ENCODE results near the gene YIPF3.
"Not testable (repeated sequence)": the region's sequence is repeated elsewhere in the genome, so short reads cannot be mapped to it uniquely, and the experiment has no call there.

YIPF3 gene

DNA sequence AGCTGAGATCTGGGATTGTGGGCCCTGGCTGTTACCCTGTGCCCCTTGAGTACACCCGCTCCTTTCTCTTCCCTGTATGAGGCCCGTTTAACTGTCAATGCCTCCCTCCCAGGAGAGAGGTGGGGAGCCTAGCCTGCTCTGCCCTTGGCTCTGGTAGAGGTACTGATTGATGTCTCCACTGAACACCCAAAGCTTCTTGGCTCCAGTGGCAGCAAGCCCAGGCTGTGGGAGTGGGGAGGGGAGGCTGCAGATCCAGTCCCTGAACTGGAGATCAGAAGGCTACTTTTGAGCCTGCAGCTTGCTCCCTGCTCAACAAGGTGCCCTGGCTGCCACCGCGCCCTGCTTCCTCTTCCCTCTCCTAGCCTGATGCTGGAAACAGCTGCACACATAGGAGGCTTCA, 14.1 kb downstream of the YIPF3 start:
- no peak overlapping the region for H3K4me3 ChIP-seq (ENCODE audit: low read length)
- H3K9me3 ChIP-seq (ENCODE audit: insufficient read depth, low read length), result no peaks in the 10 kb centered on the region
- H3K4me1 ChIP-seq (ENCODE audit: low read length), result peaks cover 3% of the 10 kb centered on the region; the same call in 1 of the 2 replicates
- TF ChIP-seq EZH2phosphoT487 (IDR thresholded peaks at IDR 0.05; ENCODE audit: low read depth), result no peak
- TF ChIP-seq, protein P1, sequence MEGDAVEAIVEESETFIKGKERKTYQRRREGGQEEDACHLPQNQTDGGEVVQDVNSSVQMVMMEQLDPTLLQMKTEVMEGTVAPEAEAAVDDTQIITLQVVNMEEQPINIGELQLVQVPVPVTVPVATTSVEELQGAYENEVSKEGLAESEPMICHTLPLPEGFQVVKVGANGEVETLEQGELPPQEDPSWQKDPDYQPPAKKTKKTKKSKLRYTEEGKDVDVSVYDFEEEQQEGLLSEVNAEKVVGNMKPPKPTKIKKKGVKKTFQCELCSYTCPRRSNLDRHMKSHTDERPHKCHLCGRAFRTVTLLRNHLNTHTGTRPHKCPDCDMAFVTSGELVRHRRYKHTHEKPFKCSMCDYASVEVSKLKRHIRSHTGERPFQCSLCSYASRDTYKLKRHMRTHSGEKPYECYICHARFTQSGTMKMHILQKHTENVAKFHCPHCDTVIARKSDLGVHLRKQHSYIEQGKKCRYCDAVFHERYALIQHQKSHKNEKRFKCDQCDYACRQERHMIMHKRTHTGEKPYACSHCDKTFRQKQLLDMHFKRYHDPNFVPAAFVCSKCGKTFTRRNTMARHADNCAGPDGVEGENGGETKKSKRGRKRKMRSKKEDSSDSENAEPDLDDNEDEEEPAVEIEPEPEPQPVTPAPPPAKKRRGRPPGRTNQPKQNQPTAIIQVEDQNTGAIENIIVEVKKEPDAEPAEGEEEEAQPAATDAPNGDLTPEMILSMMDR (IDR thresholded peaks at IDR 0.05; ENCODE audit: low read depth, low read length), result no peak
- no peak overlapping the region for H3K9ac ChIP-seq (ENCODE audit: low read length)
- no peaks in the 10 kb centered on the region for H4K20me1 ChIP-seq (ENCODE audit: insufficient read depth, low read length)
- H3K4me2 ChIP-seq (ENCODE audit: low read length), result no peak overlapping the region
- no peak overlapping the region for H3K27ac ChIP-seq (ENCODE audit: low read length)
- no peak overlapping the region for H2AFZ ChIP-seq (ENCODE audit: low read depth, low read length)
- no peaks in the 10 kb centered on the region for H3K27me3 ChIP-seq (ENCODE audit: low read depth, low read length)
- H3K36me3 ChIP-seq (replicated peaks; ENCODE audit: low read depth, low read length), result peaks cover 48% of the 10 kb centered on the region
- no peaks in the 10 kb centered on the region for H3K79me2 ChIP-seq (ENCODE audit: low read length)

DNA sequence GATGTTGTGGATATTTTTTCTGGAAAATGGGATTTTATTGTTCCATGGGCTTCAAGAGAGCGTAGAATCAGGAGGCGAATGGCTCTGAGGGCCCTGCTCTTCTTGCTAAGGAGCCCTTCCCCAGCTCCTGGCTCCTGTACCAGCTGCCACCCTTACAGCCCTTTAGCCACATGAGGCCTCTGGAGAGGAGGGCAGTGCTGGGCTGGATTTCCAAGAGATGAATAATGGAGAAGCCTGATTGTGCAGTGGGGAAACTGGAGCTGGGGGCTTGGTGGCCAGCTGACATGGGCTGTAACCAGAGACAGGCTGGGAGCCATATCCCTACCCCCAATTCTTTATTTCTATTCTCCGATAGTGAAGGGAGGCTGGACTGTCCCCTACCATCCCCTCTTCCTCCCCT, 15.8 kb downstream of the YIPF3 start:
- Histone ChIP-seq H3K9ac (ENCODE audit: low read length) (no peak overlapping the region), H3K36me3 (replicated peaks; ENCODE audit: low read depth, low read length) (peaks cover 49% of the 10 kb centered on the region), H3K4me2 (ENCODE audit: low read length) (no peak overlapping the region), H3K4me3 (ENCODE audit: low read length) (no peak overlapping the region), H3K27me3 (ENCODE audit: low read depth, low read length) (no peaks in the 10 kb centered on the region), H2AFZ (ENCODE audit: low read depth, low read length) (no peak overlapping the region), H3K4me1 (ENCODE audit: low read length) (no peaks in the 10 kb centered on the region), H3K9me3 (ENCODE audit: insufficient read depth, low read length) (no peaks in the 10 kb centered on the region), H3K27ac (ENCODE audit: low read length) (no peak overlapping the region), H4K20me1 (ENCODE audit: insufficient read depth, low read length) (peaks cover 7% of the 10 kb centered on the region; the same call in 1 of the 2 replicates), H3K79me2 (ENCODE audit: low read length) (no peaks in the 10 kb centered on the region)
- TF ChIP-seq, protein P1 (IDR thresholded peaks at IDR 0.05; ENCODE audit: low read depth, low read length), result no peak
- no peak for TF ChIP-seq EZH2phosphoT487 (IDR thresholded peaks at IDR 0.05; ENCODE audit: low read depth)

DNA sequence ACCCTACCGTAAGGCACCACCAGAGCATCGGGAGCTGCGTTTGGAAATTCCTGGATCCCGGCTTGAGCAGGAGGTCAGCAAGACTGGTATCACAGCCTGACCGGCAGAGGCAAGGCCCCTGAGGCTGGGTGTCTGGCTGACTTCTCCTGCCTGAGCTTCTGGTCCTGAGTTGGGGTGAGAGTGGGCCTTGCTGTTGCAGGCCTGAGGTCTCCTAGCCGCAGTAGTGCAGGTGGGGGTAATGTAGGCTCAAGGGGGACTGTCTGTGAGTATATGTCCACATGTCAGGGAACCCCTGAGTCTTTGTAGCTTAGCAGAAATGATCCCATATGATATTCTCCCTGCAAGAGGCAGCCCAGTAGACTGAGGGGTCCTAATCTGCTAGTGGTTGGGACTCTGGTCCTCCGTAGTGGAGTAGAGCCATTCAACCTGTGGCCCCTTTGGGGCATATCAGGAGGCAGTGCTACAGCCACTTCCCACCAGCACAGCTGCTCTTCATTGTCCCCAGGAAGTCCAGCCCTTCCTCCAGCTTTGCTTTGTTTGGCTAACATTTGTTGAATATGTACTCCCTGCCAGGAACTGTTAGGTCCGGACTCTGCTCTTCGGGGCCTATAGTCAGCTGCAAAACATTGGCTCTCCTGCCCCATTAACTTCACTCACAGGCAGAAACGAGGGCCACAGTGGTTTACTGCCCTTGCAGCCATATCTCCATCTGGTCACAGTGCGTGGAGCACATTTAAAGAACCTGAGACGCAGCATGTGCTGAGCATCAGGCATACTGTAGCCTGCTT, 17.5 kb downstream of the YIPF3 start:
- TF ChIP-seq, protein P1 (IDR thresholded peaks at IDR 0.05; ENCODE audit: low read depth, low read length), result no peak
- TF ChIP-seq EZH2phosphoT487 (IDR thresholded peaks at IDR 0.05; ENCODE audit: low read depth), result no peak
- Histone ChIP-seq H4K20me1 (ENCODE audit: insufficient read depth, low read length) (peaks cover 7% of the 10 kb centered on the region; the same call in 1 of the 2 replicates), H3K4me1 (ENCODE audit: low read length) (no peaks in the 10 kb centered on the region), H3K9me3 (ENCODE audit: insufficient read depth, low read length) (no peaks in the 10 kb centered on the region), H3K79me2 (ENCODE audit: low read length) (peaks cover 3% of the 10 kb centered on the region; the same call in 1 of the 2 replicates), H2AFZ (ENCODE audit: low read depth, low read length) (no peak overlapping the region), H3K27me3 (ENCODE audit: low read depth, low read length) (no peaks in the 10 kb centered on the region), H3K4me2 (ENCODE audit: low read length) (no peak overlapping the region), H3K9ac (ENCODE audit: low read length) (no peak overlapping the region), H3K36me3 (replicated peaks; ENCODE audit: low read depth, low read length) (peaks cover 41% of the 10 kb centered on the region), H3K4me3 (ENCODE audit: low read length) (no peak overlapping the region), H3K27ac (ENCODE audit: low read length) (no peak overlapping the region)

DNA sequence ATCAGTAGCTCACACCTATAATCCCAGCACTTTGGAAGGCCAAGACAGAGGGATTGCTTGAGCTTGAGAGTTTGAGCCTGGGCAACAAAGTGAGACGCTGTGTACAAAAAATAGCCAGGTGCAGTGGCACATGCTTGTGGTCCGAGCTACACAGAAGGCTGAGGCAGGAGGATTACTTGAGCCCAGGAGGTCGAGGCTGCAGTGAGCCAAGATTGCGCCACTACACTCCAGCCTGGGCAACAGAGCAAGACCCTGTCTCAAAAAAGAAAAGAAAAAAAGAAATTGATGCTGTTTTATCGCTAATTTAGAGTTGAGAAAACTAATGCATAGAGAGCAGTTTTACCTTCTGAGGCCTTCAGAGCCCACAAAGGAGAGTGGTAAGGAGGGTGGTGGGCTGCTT, 18.4 kb downstream of the YIPF3 start:
- H3K4me2 ChIP-seq (ENCODE audit: low read length); H3K4me3 ChIP-seq (ENCODE audit: low read length); H3K79me2 ChIP-seq (ENCODE audit: low read length); H2AFZ ChIP-seq (ENCODE audit: low read depth, low read length); H3K27ac ChIP-seq (ENCODE audit: low read length); H3K4me1 ChIP-seq (ENCODE audit: low read length); H3K9me3 ChIP-seq (ENCODE audit: insufficient read depth, low read length); H3K9ac ChIP-seq (ENCODE audit: low read length); H3K27me3 ChIP-seq (ENCODE audit: low read depth, low read length): not testable (repeated sequence)
- Histone ChIP-seq H3K36me3 (replicated peaks; ENCODE audit: low read depth, low read length) (peaks cover 38% of the 10 kb centered on the region), H4K20me1 (ENCODE audit: insufficient read depth, low read length) (peaks cover 14% of the 10 kb centered on the region)

Data from OCI-LY3 (cell line).